Suprapubic skin (tissue), 4 donors: ENCODE data around the gene ADAMTS7. TPM values are rescaled to one million over a fixed set of nuclear protein-coding genes. Genes with fewer than 3 reads are reported as not detected.
"Not testable (repeated sequence)": the region's sequence is repeated elsewhere in the genome, so short reads cannot be mapped to it uniquely, and the experiment has no call there.

Experiments
- DNase-seq, 2 donors: peaks; one replicate each; pipeline ENCODE4 v3.0.0-alpha.2; 2019; ENCODE audit warnings: low spot score in 2 of 2
- H3K27ac ChIP-seq: fragments of 200-600 bp; sonication (generic); one replicate; pipeline ENCODE4 v1.5.1; 2019
- H3K27me3 ChIP-seq: fragments of 200-600 bp; sonication (generic); one replicate; pipeline ENCODE4 v1.5.1; 2019
- H3K36me3 ChIP-seq: fragments of 200-600 bp; sonication (generic); one replicate; pipeline ENCODE4 v1.5.1; 2019
- H3K4me1 ChIP-seq: fragments of 200-600 bp; sonication (generic); one replicate; pipeline ENCODE4 v1.5.1; 2019
- H3K4me3 ChIP-seq: fragments of 200-600 bp; sonication (generic); one replicate; pipeline ENCODE4 v1.5.1; 2019; ENCODE audit warnings: mild to moderate bottlenecking
- H3K9me3 ChIP-seq: fragments of 200-600 bp; sonication (generic); one replicate; pipeline ENCODE4 v1.5.1; 2019
- EP300 ChIP-seq: sonication (generic); formaldehyde crosslinking; IDR thresholded peaks from one replicate; pipeline ENCODE4 v1.6.1; 2017; ENCODE audit warnings: antibody characterized with exemption
- POLR2A ChIP-seq, 2 donors: fragments of 450-650 bp; IDR thresholded peaks; one replicate each; pipeline ENCODE4 v1.6.1; 2017; ENCODE audit warnings: antibody characterized with exemption in 2 of 2, mild to moderate bottlenecking in 2 of 2, moderate library complexity in 2 of 2
- POLR2AphosphoS5 ChIP-seq, 3 donors: sonication (generic); formaldehyde crosslinking; IDR thresholded peaks; one replicate each; pipeline ENCODE4 v1.6.1; 2017; ENCODE audit warnings: antibody characterized with exemption in 3 of 3
- WGBS: methylation state at CpG from one replicate; pipeline ENCODE4 v1.1.5; 2018; 5-methylcytosine and 5-hydroxymethylcytosine counted together
- total RNA-seq, 4 donors: library from RNA; depleted of rRNA; stranded (reverse); fragments of >200 nt; gene quantifications; one replicate each; pipeline ENCODE4 v1.1.0, GENCODE V29; 2016
- TF ChIP-seq, protein P1 (sequence below), 2 donors: fragments of 200-600 bp in 1 of 2; fragments of 450-650 bp in 1 of 2; sonication (generic) in 1 of 2; IDR thresholded peaks; one replicate each; pipeline ENCODE4 v1.5.1; 2016 to 2019; ENCODE audit warnings: antibody characterized with exemption in 2 of 2, mild to moderate bottlenecking in 1 of 2, moderate library complexity in 1 of 2

Gene ADAMTS7
- total RNA-seq, 4 donors from 2014 or later: 1.1 to 1.2 (median 1.2) TPM

GRCh38 chr15:78791357-78791756 lies 19.9 kb downstream of the ADAMTS7 start:
- H3K36me3 ChIP-seq: peaks cover 4% of the 10 kb centered on the region
- WGBS: no CpG with 5 or more reads among the region's 4 CpGs
- H3K27ac ChIP-seq: no peak overlapping the region
- no peak overlapping the region for H3K4me3 ChIP-seq
- H3K4me1 ChIP-seq: no peaks in the 10 kb centered on the region
- TF ChIP-seq POLR2A (IDR thresholded peaks at IDR 0.05): no peak
- TF ChIP-seq, protein P1, sequence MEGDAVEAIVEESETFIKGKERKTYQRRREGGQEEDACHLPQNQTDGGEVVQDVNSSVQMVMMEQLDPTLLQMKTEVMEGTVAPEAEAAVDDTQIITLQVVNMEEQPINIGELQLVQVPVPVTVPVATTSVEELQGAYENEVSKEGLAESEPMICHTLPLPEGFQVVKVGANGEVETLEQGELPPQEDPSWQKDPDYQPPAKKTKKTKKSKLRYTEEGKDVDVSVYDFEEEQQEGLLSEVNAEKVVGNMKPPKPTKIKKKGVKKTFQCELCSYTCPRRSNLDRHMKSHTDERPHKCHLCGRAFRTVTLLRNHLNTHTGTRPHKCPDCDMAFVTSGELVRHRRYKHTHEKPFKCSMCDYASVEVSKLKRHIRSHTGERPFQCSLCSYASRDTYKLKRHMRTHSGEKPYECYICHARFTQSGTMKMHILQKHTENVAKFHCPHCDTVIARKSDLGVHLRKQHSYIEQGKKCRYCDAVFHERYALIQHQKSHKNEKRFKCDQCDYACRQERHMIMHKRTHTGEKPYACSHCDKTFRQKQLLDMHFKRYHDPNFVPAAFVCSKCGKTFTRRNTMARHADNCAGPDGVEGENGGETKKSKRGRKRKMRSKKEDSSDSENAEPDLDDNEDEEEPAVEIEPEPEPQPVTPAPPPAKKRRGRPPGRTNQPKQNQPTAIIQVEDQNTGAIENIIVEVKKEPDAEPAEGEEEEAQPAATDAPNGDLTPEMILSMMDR (IDR thresholded peaks at IDR 0.05): no peak
- no peak for TF ChIP-seq EP300
- TF ChIP-seq POLR2AphosphoS5 (IDR thresholded peaks at IDR 0.05): no peak
- DNase-seq: no peak
- H3K9me3 ChIP-seq: no peaks in the 10 kb centered on the region
- no peaks in the 10 kb centered on the region for H3K27me3 ChIP-seq

DNA sequence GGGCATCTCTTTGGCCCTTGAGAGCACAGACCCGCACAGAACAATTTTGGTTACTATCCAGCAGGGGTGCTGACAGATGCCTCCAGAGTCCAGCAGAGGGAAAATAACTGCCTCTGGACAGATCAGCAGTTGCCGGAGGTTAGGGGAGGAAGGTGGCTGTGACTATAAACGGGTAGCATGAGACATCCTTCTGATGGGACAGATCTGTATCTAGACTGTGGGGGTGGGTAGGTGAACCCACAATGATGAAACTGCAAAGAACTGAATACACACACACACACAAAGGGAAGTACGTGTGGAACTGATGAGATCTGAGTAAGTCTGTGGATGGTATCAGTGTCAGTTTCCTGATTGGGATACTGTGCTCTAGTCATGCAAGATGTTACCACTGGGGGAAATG lies 21.2 kb downstream of the ADAMTS7 start:
- peaks cover 4% of the 10 kb centered on the region for H3K36me3 ChIP-seq
- no peak for TF ChIP-seq POLR2A (IDR thresholded peaks at IDR 0.05)
- TF ChIP-seq EP300: no peak
- TF ChIP-seq, protein P1 (IDR thresholded peaks at IDR 0.05): no peak
- TF ChIP-seq POLR2AphosphoS5 (IDR thresholded peaks at IDR 0.05): no peak

GRCh38 chr15:78789615-78790014 lies 21.6 kb downstream of the ADAMTS7 start:
- peaks cover 4% of the 10 kb centered on the region for H3K36me3 ChIP-seq
- no peaks in the 10 kb centered on the region for H3K9me3 ChIP-seq
- H3K4me3 ChIP-seq: no peak overlapping the region
- H3K27ac ChIP-seq: no peak overlapping the region
- 100% methylated on average over 4 of the region's 17 CpGs for WGBS
- H3K27me3 ChIP-seq: no peaks in the 10 kb centered on the region
- DNase-seq: no peak
- H3K4me1 ChIP-seq: no peaks in the 10 kb centered on the region
- TF ChIP-seq POLR2AphosphoS5 (IDR thresholded peaks at IDR 0.05) (no peak), EP300 (no peak), POLR2A (IDR thresholded peaks at IDR 0.05) (no peak)
- TF ChIP-seq, protein P1 (IDR thresholded peaks at IDR 0.05): no peak

More for the DNA sequence above, 21.2 kb downstream of the ADAMTS7 start:
- Histone ChIP-seq H3K27me3 (no peaks in the 10 kb centered on the region), H3K27ac (no peak overlapping the region), H3K4me1 (no peaks in the 10 kb centered on the region), H3K4me3 (no peak overlapping the region), H3K9me3 (no peaks in the 10 kb centered on the region)
- WGBS: 71% methylated on average over 4 of the region's 4 CpGs
- DNase-seq: no peak

DNA sequence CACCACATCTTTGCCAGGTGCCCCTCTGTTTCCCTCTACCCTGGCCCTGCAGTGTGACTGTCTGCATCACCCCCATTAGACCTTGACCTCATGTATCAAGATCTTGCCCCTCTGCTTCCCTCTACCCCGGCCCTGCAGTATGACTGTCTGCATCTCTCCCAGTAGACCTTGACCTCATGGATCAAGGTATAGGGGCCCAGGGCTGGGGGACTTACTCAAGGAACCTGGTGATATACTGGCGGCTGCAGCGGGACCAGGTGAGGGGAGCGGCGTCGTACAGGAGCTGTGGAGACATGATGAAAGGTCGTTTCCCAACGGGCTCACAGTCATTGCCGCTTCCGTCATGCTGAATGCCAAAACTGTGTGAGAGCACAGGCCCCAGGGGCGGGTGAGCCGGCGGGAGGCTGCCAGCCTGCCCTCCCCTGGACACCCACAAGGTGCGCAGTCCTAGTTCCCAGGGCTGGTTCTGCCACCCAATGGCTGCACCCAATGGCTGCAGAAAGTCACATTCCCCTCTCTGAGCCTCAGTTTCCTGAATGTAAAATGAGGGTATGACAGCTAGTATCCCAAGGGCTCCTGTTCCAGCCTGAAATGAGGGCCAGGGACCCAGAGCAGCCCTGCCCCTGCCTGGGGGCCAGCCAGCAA lies 23.1 kb downstream of the ADAMTS7 start:
- H3K36me3 ChIP-seq: peaks cover 4% of the 10 kb centered on the region
- 83% methylated on average over 14 of the region's 14 CpGs for WGBS

DNA sequence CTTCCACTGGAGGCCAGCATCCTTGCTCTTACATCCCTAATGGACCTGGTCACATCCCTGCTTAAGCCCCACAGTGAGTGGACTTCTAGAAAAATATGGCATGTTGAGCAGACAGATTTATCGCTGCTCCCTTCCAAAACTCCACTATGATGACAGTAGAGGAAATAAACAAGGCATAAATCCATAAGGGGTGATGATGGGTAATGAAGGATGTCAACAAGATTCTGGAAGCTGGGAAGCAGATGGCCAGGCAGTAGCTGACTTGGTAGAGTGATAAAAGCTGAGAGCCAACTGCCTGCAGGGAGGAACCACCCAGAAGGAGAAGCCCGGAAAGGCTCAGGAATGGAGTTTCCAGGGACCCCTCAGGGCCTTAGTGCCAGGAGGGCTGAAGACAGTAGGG lies 28.9 kb downstream of the ADAMTS7 start:
- H3K9me3 ChIP-seq, H3K27me3 ChIP-seq, H3K4me1 ChIP-seq, H3K4me3 ChIP-seq, H3K36me3 ChIP-seq, H3K27ac ChIP-seq, DNase-seq: not testable (repeated sequence)
- WGBS: 86% methylated on average over 1 of the region's 2 CpGs

More for the DNA sequence above, 23.1 kb downstream of the ADAMTS7 start:
- H3K9me3 ChIP-seq: no peaks in the 10 kb centered on the region
- TF ChIP-seq POLR2A (IDR thresholded peaks at IDR 0.05): no peak
- TF ChIP-seq, protein P1 (IDR thresholded peaks at IDR 0.05): peak in 1 of 2 donors; percentile 13
- no peaks in the 10 kb centered on the region for H3K27me3 ChIP-seq
- no peak for DNase-seq
- no peaks in the 10 kb centered on the region for H3K4me1 ChIP-seq
- H3K4me3 ChIP-seq: no peak overlapping the region
- H3K27ac ChIP-seq: no peak overlapping the region

GRCh38 chr15:78781381-78781780 lies 29.9 kb downstream of the ADAMTS7 start:
- not testable (repeated sequence) for H3K4me3 ChIP-seq, H3K36me3 ChIP-seq, DNase-seq, H3K27ac ChIP-seq, H3K9me3 ChIP-seq, H3K4me1 ChIP-seq, H3K27me3 ChIP-seq
- 84% methylated on average over 4 of the region's 4 CpGs for WGBS

GRCh38 chr15:78779975-78780374 lies 31.3 kb downstream of the ADAMTS7 start:
- no CpG with 5 or more reads among the region's 9 CpGs for WGBS
- DNase-seq: not testable (repeated sequence)

GRCh38 chr15:78779176-78779785 lies 32.0 kb downstream of the ADAMTS7 start:
- not testable (repeated sequence) for H3K27ac ChIP-seq

More at GRCh38 chr15:78779975-78780374, 31.3 kb downstream of the ADAMTS7 start:
- H3K36me3 ChIP-seq, H3K27ac ChIP-seq, H3K9me3 ChIP-seq, H3K4me3 ChIP-seq, H3K27me3 ChIP-seq, H3K4me1 ChIP-seq: not testable (repeated sequence)

More at GRCh38 chr15:78779176-78779785, 32.0 kb downstream of the ADAMTS7 start:
- not testable (repeated sequence) for H3K27me3 ChIP-seq, H3K4me1 ChIP-seq, H3K36me3 ChIP-seq, H3K9me3 ChIP-seq, H3K4me3 ChIP-seq, DNase-seq
- 77% methylated on average over 5 of the region's 11 CpGs for WGBS
